HG02884 (cell line): ENCODE results near the gene COPG2.

Source experiments
- ATAC-seq: cut with Tn5 transposase; IDR thresholded peaks from one replicate; pipeline ENCODE4 v1.9.1; 2021; ENCODE audit warnings: mild to moderate bottlenecking, moderate library complexity; ENCODE audit not compliant: unreplicated experiment

Gene COPG2

GRCh38 chr7:130478991-130479390, 189.6 kb downstream of the COPG2 start:
- no peak for ATAC-seq

- no peak for ATAC-seq
Observed at GRCh38 chr7:130476297-130477150, 192.0 kb downstream of the COPG2 start.

GRCh38 chr7:130475776-130476175, 192.8 kb downstream of the COPG2 start:
- no peak for ATAC-seq

GRCh38 chr7:130473876-130474275, 194.7 kb downstream of the COPG2 start:
- ATAC-seq: no peak

GRCh38 chr7:130473289-130473688, 195.3 kb downstream of the COPG2 start:
- no peak for ATAC-seq

GRCh38 chr7:130471974-130472373, 196.6 kb downstream of the COPG2 start:
- no peak for ATAC-seq

- ATAC-seq: no peak
Observed at GRCh38 chr7:130468612-130469011, 199.9 kb downstream of the COPG2 start.

GRCh38 chr7:130463553-130464434, 204.8 kb downstream of the COPG2 start:
- no peak for ATAC-seq

GRCh38 chr7:130461272-130461671, 207.3 kb downstream of the COPG2 start:
- ATAC-seq: no peak

- ATAC-seq: no peak
Observed at GRCh38 chr7:130458257-130458656, 210.3 kb downstream of the COPG2 start.
